ENCODE data around the gene PNPLA5. TPM values are rescaled to one million over a fixed set of nuclear protein-coding genes. Genes with fewer than 3 reads are reported as not detected.

Gene PNPLA5
- total RNA-seq, 4 donors from 2014 or later = 2.5 to 13.5 (median 4.7) TPM

- Histone ChIP-seq H3K27ac (no peak overlapping the region), H3K9me3 (no peaks in the 10 kb centered on the region), H3K4me1 (no peaks in the 10 kb centered on the region), H3K4me3 (no peak overlapping the region), H3K27me3 (peaks cover 51% of the 10 kb centered on the region), H3K36me3 (no peaks in the 10 kb centered on the region)
- WGBS = 74% methylated on average over 11 of the region's 12 CpGs
- DNase-seq (ENCODE audit: low spot score in 2 of 2) = peak in 1 of 2 donors; percentile 61
- TF ChIP-seq POLR2AphosphoS5 (IDR thresholded peaks at IDR 0.05) (no peak), EP300 (IDR thresholded peaks at IDR 0.05) (no peak), POLR2A (IDR thresholded peaks at IDR 0.05) (no peak), CTCF (IDR thresholded peaks at IDR 0.05) (no peak)
These were observed 41.3 kb downstream of the PNPLA5 start for GRCh38 chr22:43850529-43850928.

GRCh38 chr22:43849731-43850130 lies 42.1 kb downstream of the PNPLA5 start:
- no peaks in the 10 kb centered on the region for H3K9me3 ChIP-seq
- no peak overlapping the region for H3K4me3 ChIP-seq
- TF ChIP-seq CTCF (IDR thresholded peaks at IDR 0.05) (no peak), EP300 (IDR thresholded peaks at IDR 0.05) (no peak), POLR2AphosphoS5 (IDR thresholded peaks at IDR 0.05) (no peak), POLR2A (IDR thresholded peaks at IDR 0.05) (no peak)
- peak in 1 of 2 donors; percentile 52 for DNase-seq (ENCODE audit: low spot score in 2 of 2)
- no peaks in the 10 kb centered on the region for H3K4me1 ChIP-seq
- 78% methylated on average over 6 of the region's 13 CpGs for WGBS
- H3K27me3 ChIP-seq = peaks cover 52% of the 10 kb centered on the region
- H3K36me3 ChIP-seq = no peaks in the 10 kb centered on the region
- no peak overlapping the region for H3K27ac ChIP-seq

GRCh38 chr22:43848366-43849171 lies 43.2 kb downstream of the PNPLA5 start:
- H3K36me3 ChIP-seq = no peaks in the 10 kb centered on the region
- H3K4me3 ChIP-seq = no peak overlapping the region
- 84% methylated on average over 6 of the region's 16 CpGs for WGBS
- no peaks in the 10 kb centered on the region for H3K9me3 ChIP-seq
- TF ChIP-seq POLR2A (IDR thresholded peaks at IDR 0.05) (no peak), EP300 (IDR thresholded peaks at IDR 0.05) (no peak), CTCF (IDR thresholded peaks at IDR 0.05) (no peak), POLR2AphosphoS5 (IDR thresholded peaks at IDR 0.05) (no peak)
- H3K27ac ChIP-seq = no peak overlapping the region
- DNase-seq (ENCODE audit: low spot score in 2 of 2) = peak in 1 of 2 donors; percentile 40
- peaks cover 52% of the 10 kb centered on the region for H3K27me3 ChIP-seq
- H3K4me1 ChIP-seq = no peaks in the 10 kb centered on the region

- TF ChIP-seq EP300 (IDR thresholded peaks at IDR 0.05) = no peak
- TF ChIP-seq CTCF (IDR thresholded peaks at IDR 0.05) = no peak
- TF ChIP-seq POLR2AphosphoS5 (IDR thresholded peaks at IDR 0.05) = no peak
- TF ChIP-seq POLR2A (IDR thresholded peaks at IDR 0.05) = no peak
- H3K27ac ChIP-seq = no peak overlapping the region
- H3K36me3 ChIP-seq = no peaks in the 10 kb centered on the region
- no peak overlapping the region for H3K4me3 ChIP-seq
- no peaks in the 10 kb centered on the region for H3K4me1 ChIP-seq
- H3K9me3 ChIP-seq = no peaks in the 10 kb centered on the region
- peak; percentile 51 to 59 for DNase-seq (ENCODE audit: low spot score in 2 of 2)
- 80% methylated on average over 12 of the region's 14 CpGs for WGBS
- peaks cover 44% of the 10 kb centered on the region for H3K27me3 ChIP-seq
These were observed 44.2 kb downstream of the PNPLA5 start for GRCh38 chr22:43847376-43848289.

GRCh38 chr22:43846966-43847365 lies 44.8 kb downstream of the PNPLA5 start:
- DNase-seq (ENCODE audit: low spot score in 2 of 2) = no peak
- H3K36me3 ChIP-seq = no peaks in the 10 kb centered on the region
- H3K4me1 ChIP-seq = no peaks in the 10 kb centered on the region
- TF ChIP-seq CTCF (IDR thresholded peaks at IDR 0.05) (no peak), EP300 (IDR thresholded peaks at IDR 0.05) (no peak), POLR2AphosphoS5 (IDR thresholded peaks at IDR 0.05) (no peak), POLR2A (IDR thresholded peaks at IDR 0.05) (no peak)
- no peak overlapping the region for H3K27ac ChIP-seq
- H3K4me3 ChIP-seq = no peak overlapping the region
- no peaks in the 10 kb centered on the region for H3K9me3 ChIP-seq
- peaks cover 39% of the 10 kb centered on the region for H3K27me3 ChIP-seq
- 86% methylated on average over 11 of the region's 11 CpGs for WGBS
